Activated naive CD8-positive, alpha-beta T cell treated with anti-CD3 and anti-CD28 coated beads, Interleukin-2, amount 50 U/mL, for 24 hours (primary cell): ENCODE data around the gene CCDC63.

Experiments used
- ATAC-seq: fragments of 150-1000 bp; cut with Tn5 transposase; one replicate; pipeline ENCODE4 v1.10.0; 2021
- DNase-seq: peaks from one replicate; pipeline ENCODE4 v3.0.0; 2021
- H3K27ac Mint-ChIP-seq: one replicate; pipeline ENCODE4 v1.8.0; 2021; ENCODE audit warnings: mild to moderate bottlenecking, mixed read lengths
- H3K27me3 Mint-ChIP-seq: one replicate; pipeline ENCODE4 v1.8.0; 2021; ENCODE audit warnings: mixed read lengths
- H3K36me3 Mint-ChIP-seq: one replicate; pipeline ENCODE4 v1.8.0; 2021; ENCODE audit warnings: low read depth, mixed read lengths
- H3K4me1 Mint-ChIP-seq: one replicate; pipeline ENCODE4 v1.8.0; 2021; ENCODE audit warnings: mixed read lengths
- H3K4me3 Mint-ChIP-seq: one replicate; pipeline ENCODE4 v1.8.0; 2021; ENCODE audit warnings: mild to moderate bottlenecking, moderate library complexity, mixed read lengths
- H3K9me3 Mint-ChIP-seq: one replicate; pipeline ENCODE4 v1.8.0; 2021; ENCODE audit warnings: mixed read lengths

The CCDC63 gene

DNA sequence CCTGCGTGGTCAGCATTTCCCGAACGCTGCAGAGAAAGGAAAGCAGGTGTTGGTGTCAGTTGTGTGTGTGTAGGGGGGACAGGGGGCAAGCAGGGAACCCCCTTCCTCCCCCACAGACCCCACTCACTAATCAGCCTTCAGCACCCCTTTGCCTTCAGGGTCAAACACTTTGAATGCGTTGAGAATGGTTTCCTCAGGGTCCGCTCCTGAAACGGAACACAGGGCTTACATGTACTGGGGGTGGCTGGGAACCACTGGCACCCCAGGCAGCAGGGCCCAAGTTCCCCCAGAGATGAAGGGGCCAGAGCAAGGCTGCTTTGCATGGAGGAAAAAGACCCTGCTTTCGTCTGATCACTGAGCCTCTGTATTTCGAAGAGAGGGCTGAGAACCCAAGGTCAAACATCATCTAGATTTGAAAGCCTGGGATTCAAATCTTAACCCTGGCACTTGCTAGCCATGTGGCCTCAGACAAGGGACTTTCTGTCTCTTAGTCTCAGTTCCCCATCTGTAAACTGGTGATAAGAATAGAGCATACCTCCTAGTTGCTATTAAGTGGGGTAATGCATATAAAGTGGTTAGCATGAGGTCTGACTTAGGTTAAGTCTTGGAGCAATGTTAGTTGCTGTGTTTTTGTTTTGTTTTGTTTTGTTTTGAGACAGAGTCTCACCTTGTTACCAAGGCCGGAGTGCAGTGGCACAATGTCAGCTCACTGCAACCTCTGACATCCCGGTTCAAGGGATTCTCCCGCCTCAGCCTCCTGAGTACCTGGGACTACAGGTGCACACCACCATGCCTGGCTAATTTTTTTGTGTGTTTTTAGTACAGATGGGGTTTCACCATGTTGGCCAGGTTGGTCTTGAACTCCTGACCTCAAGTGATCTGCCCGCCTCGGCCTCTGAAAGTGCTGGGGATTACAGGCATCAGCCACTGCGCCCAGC is 66.6 kb downstream of the CCDC63 start:
- H3K27me3 Mint-ChIP-seq = no peaks in the 10 kb centered on the region
- peak; percentile 46 for ATAC-seq
- DNase-seq = no peak
- H3K9me3 Mint-ChIP-seq = no peaks in the 10 kb centered on the region
- no peak overlapping the region for H3K4me3 Mint-ChIP-seq
- H3K4me1 Mint-ChIP-seq = peaks cover 2% of the 10 kb centered on the region
- no peaks in the 10 kb centered on the region for H3K36me3 Mint-ChIP-seq
- H3K27ac Mint-ChIP-seq = peak overlapping the region; percentile 0

- Mint-ChIP-seq H3K36me3 (no peaks in the 10 kb centered on the region), H3K27ac (no peak overlapping the region), H3K27me3 (peaks cover 5% of the 10 kb centered on the region), H3K4me3 (no peak overlapping the region), H3K4me1 (peaks cover 2% of the 10 kb centered on the region), H3K9me3 (no peaks in the 10 kb centered on the region)
- no peak for DNase-seq
- no peak for ATAC-seq
Observed at GRCh38 chr12:110916295-110916875, 69.6 kb downstream of the CCDC63 start.

DNA sequence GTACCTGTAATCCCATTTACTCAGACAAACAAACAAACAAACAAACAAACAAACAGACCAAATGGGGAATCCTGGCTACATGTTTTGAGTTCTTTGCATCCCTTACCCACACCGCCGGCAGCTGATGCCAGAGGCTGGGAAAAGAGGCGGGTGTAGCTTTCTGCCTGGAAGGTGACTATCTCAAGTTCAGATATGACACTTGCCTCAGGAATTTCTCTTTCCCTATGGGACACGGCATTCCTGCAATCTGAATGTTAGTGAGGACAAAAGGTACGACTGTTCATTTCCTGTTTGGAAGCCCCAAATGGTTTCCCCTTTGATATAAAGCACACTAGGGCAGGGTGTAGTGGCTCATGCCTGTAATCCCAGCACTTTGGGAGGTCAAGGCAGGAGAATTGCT is 70.7 kb downstream of the CCDC63 start:
- Mint-ChIP-seq H3K4me1 (peaks cover 2% of the 10 kb centered on the region), H3K4me3 (no peak overlapping the region), H3K27ac (no peak overlapping the region), H3K9me3 (no peaks in the 10 kb centered on the region), H3K27me3 (peaks cover 5% of the 10 kb centered on the region), H3K36me3 (no peaks in the 10 kb centered on the region)
- DNase-seq = no peak
- no peak for ATAC-seq

DNA sequence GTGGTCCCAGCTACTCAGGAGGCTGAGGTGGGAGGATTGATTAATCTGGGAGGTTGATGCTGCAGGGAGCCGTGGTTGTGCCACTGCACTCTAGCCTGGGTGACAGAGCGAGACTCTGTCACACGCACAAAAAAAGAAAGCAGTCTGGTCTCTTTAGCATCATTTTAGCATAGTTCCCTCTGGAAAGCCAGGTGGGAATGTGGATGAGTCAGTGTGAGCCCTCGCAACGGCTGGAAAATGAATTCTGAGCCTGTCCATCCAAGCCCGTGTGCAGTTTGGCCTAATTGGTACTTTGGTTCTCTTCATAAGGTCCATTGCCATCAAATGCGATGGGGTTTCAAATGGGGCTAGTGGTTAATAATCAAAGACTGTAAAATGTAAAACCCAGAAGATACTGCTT is 71.2 kb downstream of the CCDC63 start:
- H3K9me3 Mint-ChIP-seq = no peaks in the 10 kb centered on the region
- H3K36me3 Mint-ChIP-seq = no peaks in the 10 kb centered on the region
- no peak for ATAC-seq
- no peak overlapping the region for H3K27ac Mint-ChIP-seq
- no peak overlapping the region for H3K4me3 Mint-ChIP-seq
- H3K4me1 Mint-ChIP-seq = peaks cover 2% of the 10 kb centered on the region
- no peak for DNase-seq
- H3K27me3 Mint-ChIP-seq = peaks cover 5% of the 10 kb centered on the region

- ATAC-seq (no peak), DNase-seq (no peak)
- Mint-ChIP-seq H3K4me3 (no peak overlapping the region), H3K36me3 (no peaks in the 10 kb centered on the region), H3K4me1 (no peaks in the 10 kb centered on the region), H3K27ac (no peak overlapping the region), H3K9me3 (no peaks in the 10 kb centered on the region), H3K27me3 (peaks cover 5% of the 10 kb centered on the region)
Observed at GRCh38 chr12:110919720-110920119, 72.9 kb downstream of the CCDC63 start.

- no peak for ATAC-seq
- H3K4me3 Mint-ChIP-seq = no peak within 1 kb of the TSS
- H3K27me3 Mint-ChIP-seq = peaks cover 5% of the 10 kb centered on the region
- no peaks in the 10 kb centered on the region for H3K9me3 Mint-ChIP-seq
- no peak for DNase-seq
- no peaks in the 10 kb centered on the region for H3K36me3 Mint-ChIP-seq
- no peak within 1 kb of the TSS for H3K27ac Mint-ChIP-seq
- H3K4me1 Mint-ChIP-seq = no peaks in the 10 kb centered on the region
Observed at GRCh38 chr12:110920324-110920910, 73.6 kb downstream of the CCDC63 start, which contains the start of gene MYL2. TSS of gene MYL2 (minus strand) at chr12:110920579. CDS start at chr12:110920529, 50 bp downstream.

GRCh38 chr12:110921262-110921661 is 74.5 kb downstream of the CCDC63 start:
- peaks cover 9% of the 10 kb centered on the region for H3K27me3 Mint-ChIP-seq
- H3K4me1 Mint-ChIP-seq = no peaks in the 10 kb centered on the region
- H3K9me3 Mint-ChIP-seq = no peaks in the 10 kb centered on the region
- H3K4me3 Mint-ChIP-seq = no peak overlapping the region
- ATAC-seq (no peak), DNase-seq (no peak)
- H3K36me3 Mint-ChIP-seq = no peaks in the 10 kb centered on the region
- no peak overlapping the region for H3K27ac Mint-ChIP-seq

DNA sequence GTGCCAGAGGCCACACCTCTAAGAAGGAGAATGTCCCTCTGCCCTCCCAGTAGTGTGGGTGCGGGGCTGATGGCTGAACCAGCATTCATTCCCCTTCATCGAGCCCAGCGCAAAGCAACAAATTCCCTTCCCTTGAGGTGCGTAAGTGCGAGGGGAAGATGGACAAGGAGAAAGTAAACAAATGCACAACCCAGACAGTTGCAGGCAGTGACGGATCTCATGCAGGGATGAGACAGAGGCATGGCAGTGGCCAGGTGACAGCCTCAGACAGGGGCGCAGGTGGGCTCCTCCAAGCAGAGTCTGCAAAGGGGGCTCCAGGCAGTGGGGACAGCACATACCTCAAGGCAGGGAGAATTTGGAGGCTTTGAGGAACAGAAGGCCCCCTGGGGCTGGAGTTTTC is 75.9 kb downstream of the CCDC63 start:
- H3K4me1 Mint-ChIP-seq = no peaks in the 10 kb centered on the region
- no peak for ATAC-seq
- H3K4me3 Mint-ChIP-seq = no peak overlapping the region
- H3K36me3 Mint-ChIP-seq = no peaks in the 10 kb centered on the region
- peaks cover 9% of the 10 kb centered on the region for H3K27me3 Mint-ChIP-seq
- no peaks in the 10 kb centered on the region for H3K9me3 Mint-ChIP-seq
- H3K27ac Mint-ChIP-seq = no peak overlapping the region
- no peak for DNase-seq

GRCh38 chr12:110923192-110923591 is 76.4 kb downstream of the CCDC63 start:
- Mint-ChIP-seq H3K27me3 (peaks cover 9% of the 10 kb centered on the region), H3K36me3 (no peaks in the 10 kb centered on the region), H3K9me3 (no peaks in the 10 kb centered on the region), H3K4me3 (no peak overlapping the region), H3K4me1 (no peaks in the 10 kb centered on the region), H3K27ac (no peak overlapping the region)
- ATAC-seq (no peak), DNase-seq (no peak)

GRCh38 chr12:110923692-110924334 is 77.0 kb downstream of the CCDC63 start:
- no peaks in the 10 kb centered on the region for H3K36me3 Mint-ChIP-seq
- no peak overlapping the region for H3K27ac Mint-ChIP-seq
- DNase-seq = no peak
- peaks cover 9% of the 10 kb centered on the region for H3K27me3 Mint-ChIP-seq
- ATAC-seq = no peak
- no peaks in the 10 kb centered on the region for H3K4me1 Mint-ChIP-seq
- no peak overlapping the region for H3K4me3 Mint-ChIP-seq
- H3K9me3 Mint-ChIP-seq = no peaks in the 10 kb centered on the region

DNA sequence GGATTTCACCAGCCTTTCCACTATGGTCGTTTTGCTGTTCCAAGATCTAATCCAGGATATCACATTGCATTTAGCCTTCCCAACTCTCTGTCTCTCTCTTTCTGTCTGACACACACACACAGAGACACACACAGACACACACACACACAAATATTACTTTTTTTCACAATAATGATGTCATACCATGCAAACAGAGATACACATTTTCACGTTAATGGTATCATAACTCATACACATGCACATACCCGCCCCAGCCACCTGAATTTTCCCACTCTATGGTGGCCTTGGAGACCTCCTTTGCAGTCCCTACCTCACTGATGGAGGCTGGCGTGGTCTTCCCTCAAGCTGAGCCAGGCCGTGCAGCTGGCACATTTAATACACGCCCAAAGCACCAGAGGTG is 80.8 kb downstream of the CCDC63 start:
- Mint-ChIP-seq H3K4me3 (no peak overlapping the region), H3K27me3 (peaks cover 4% of the 10 kb centered on the region), H3K4me1 (no peaks in the 10 kb centered on the region), H3K36me3 (no peaks in the 10 kb centered on the region), H3K9me3 (no peaks in the 10 kb centered on the region), H3K27ac (no peak overlapping the region)
- no peak for ATAC-seq
- no peak for DNase-seq

DNA sequence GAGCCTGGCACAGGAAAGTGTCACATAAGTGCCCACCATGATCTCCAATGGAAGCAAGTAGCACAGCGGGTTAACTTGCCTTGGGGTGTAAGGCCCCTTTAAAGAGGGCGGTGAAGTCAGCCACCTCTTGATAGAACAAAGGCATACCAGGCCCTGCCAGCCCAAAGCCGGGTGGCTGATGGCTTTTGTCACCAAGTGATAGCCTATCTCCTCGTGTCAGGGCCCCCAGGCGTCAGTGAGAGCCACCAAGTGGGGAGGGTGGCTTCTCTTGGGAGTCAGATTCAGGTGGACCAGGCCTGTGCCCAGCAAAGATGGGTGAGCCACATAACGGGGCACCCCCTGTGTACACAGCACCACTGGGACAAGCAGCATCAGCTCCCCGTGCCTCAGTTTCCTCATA is 81.9 kb downstream of the CCDC63 start:
- Mint-ChIP-seq H3K36me3 (no peaks in the 10 kb centered on the region), H3K4me3 (no peak overlapping the region), H3K27me3 (peaks cover 6% of the 10 kb centered on the region), H3K27ac (no peak overlapping the region), H3K9me3 (no peaks in the 10 kb centered on the region), H3K4me1 (no peaks in the 10 kb centered on the region)
- DNase-seq (no peak), ATAC-seq (no peak)

DNA sequence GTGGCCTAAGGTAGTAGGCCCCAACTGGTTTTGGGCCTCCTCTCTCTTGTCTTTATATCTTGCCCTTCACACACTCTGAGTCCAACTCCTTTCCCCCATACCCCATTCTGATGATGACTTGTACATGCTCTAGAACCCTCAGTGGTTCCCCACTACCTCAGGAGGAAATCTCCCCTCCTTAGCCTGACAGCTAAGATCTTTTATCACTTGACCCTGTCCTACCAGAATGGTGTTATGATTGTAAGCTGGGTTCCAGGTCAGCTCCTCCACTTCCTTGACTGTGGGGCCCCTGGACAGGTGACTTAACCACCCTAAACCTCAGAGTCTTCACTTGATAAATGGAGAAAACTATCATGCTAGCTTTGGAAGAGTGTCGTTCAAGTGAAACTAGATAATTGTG is 83.0 kb downstream of the CCDC63 start:
- Mint-ChIP-seq H3K27ac (no peak overlapping the region), H3K9me3 (no peaks in the 10 kb centered on the region), H3K36me3 (no peaks in the 10 kb centered on the region), H3K27me3 (peaks cover 6% of the 10 kb centered on the region), H3K4me1 (no peaks in the 10 kb centered on the region), H3K4me3 (no peak overlapping the region)
- no peak for DNase-seq
- ATAC-seq = no peak

- ATAC-seq (no peak), DNase-seq (no peak)
- no peak overlapping the region for H3K27ac Mint-ChIP-seq
- peaks cover 5% of the 10 kb centered on the region for H3K27me3 Mint-ChIP-seq
- no peaks in the 10 kb centered on the region for H3K36me3 Mint-ChIP-seq
- no peaks in the 10 kb centered on the region for H3K4me1 Mint-ChIP-seq
- H3K9me3 Mint-ChIP-seq = no peaks in the 10 kb centered on the region
- H3K4me3 Mint-ChIP-seq = no peak overlapping the region
Observed at GRCh38 chr12:110930348-110931314, 83.8 kb downstream of the CCDC63 start.
